Measurements from ENCODE around the gene ZNF534. TPM values are rescaled to one million over a fixed set of nuclear protein-coding genes. Genes with fewer than 3 reads are reported as not detected.

ZNF534 gene
- total RNA-seq = not detected

GRCh38 chr19:52428937-52429336, at the start of gene ZNF534:
ZNF534 (plus strand) TSS chr19:52429148; CDS start chr19:52431475, 2,327 bp downstream.
- intact Hi-C loops (cut with micrococcal nuclease) = no loop called here
- H3K27me3 Mint-ChIP-seq (ENCODE audit: low read depth) = no peaks in the 10 kb centered on the region
- peaks cover 21% of the 10 kb centered on the region for H3K36me3 Mint-ChIP-seq (ENCODE audit: low read depth)
- H3K4me1 Mint-ChIP-seq (ENCODE audit: low read depth) = no peaks in the 10 kb centered on the region
- H3K27ac Mint-ChIP-seq = no peak within 1 kb of the TSS
- CTCF ChIA-PET = no interaction called here
- peaks cover 53% of the 10 kb centered on the region for H3K9me3 Mint-ChIP-seq
- DNase-seq = no peak
- no peak within 1 kb of the TSS for H3K4me3 Mint-ChIP-seq

DNA sequence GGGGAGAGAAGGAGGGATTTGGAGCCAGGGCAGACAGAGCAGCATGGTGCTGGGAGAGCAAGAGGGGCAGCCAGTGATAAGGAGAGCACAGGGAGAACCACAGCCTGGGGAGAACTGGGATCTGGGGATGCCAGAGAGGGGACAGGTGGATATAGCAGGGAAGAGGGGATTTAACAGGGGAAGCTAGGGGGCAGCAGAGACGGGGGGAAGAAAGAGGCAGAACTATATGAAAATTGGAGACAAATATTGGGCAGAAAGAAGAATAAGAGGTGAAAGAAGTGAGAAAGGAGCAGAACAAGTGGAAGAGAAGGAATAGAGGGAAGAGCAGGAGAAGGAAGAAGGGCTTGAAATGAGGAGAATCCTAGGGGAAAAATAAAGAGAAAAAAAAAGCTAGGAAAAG, 37.8 kb upstream of the ZNF534 start:
- Mint-ChIP-seq H3K4me3 (no peak overlapping the region), H3K27me3 (ENCODE audit: low read depth) (no peaks in the 10 kb centered on the region), H3K27ac (no peak overlapping the region), H3K4me1 (ENCODE audit: low read depth) (no peaks in the 10 kb centered on the region), H3K9me3 (peaks cover 59% of the 10 kb centered on the region), H3K36me3 (ENCODE audit: low read depth) (peaks cover 43% of the 10 kb centered on the region)
- CTCF ChIA-PET = no interaction called here
- no peak for DNase-seq
- intact Hi-C loops (cut with micrococcal nuclease) = no loop called here

- Mint-ChIP-seq H3K27me3 (ENCODE audit: low read depth) (no peaks in the 10 kb centered on the region), H3K36me3 (ENCODE audit: low read depth) (peaks cover 69% of the 10 kb centered on the region), H3K4me1 (ENCODE audit: low read depth) (peaks cover 15% of the 10 kb centered on the region), H3K9me3 (peaks cover 42% of the 10 kb centered on the region), H3K27ac (peak within 1 kb of the TSS; percentile 75), H3K4me3 (peak within 1 kb of the TSS; percentile 76)
- intact Hi-C loops (cut with micrococcal nuclease) = loop anchor here (2.0 to 5.0 kb wide), 2 partner anchors 27 to 130 kb away; partner anchors contain the start of gene ZNF808
- CTCF ChIA-PET = no interaction called here
- peak; percentile 95 for DNase-seq
Observed at GRCh38 chr19:52397310-52398080, 31.5 kb upstream of the ZNF534 start, which contains the start of gene ZNF528. ZNF528 (plus strand) TSS chr19:52397849; CDS start chr19:52402014, 4,165 bp downstream.

GRCh38 chr19:52398081-52398441, 30.9 kb upstream of the ZNF534 start:
- H3K27me3 Mint-ChIP-seq (ENCODE audit: low read depth) = no peaks in the 10 kb centered on the region
- intact Hi-C loops (cut with micrococcal nuclease) = loop anchor here (5.0 kb wide), 1 partner anchor 129 kb away; the partner anchor contains the start of gene ZNF808
- no peak for DNase-seq
- peaks cover 70% of the 10 kb centered on the region for H3K36me3 Mint-ChIP-seq (ENCODE audit: low read depth)
- peaks cover 41% of the 10 kb centered on the region for H3K9me3 Mint-ChIP-seq
- H3K4me1 Mint-ChIP-seq (ENCODE audit: low read depth) = peaks cover 15% of the 10 kb centered on the region
- H3K27ac Mint-ChIP-seq = peak overlapping the region; percentile 65
- peak overlapping the region; percentile 76 for H3K4me3 Mint-ChIP-seq
- CTCF ChIA-PET = no interaction called here

DNA sequence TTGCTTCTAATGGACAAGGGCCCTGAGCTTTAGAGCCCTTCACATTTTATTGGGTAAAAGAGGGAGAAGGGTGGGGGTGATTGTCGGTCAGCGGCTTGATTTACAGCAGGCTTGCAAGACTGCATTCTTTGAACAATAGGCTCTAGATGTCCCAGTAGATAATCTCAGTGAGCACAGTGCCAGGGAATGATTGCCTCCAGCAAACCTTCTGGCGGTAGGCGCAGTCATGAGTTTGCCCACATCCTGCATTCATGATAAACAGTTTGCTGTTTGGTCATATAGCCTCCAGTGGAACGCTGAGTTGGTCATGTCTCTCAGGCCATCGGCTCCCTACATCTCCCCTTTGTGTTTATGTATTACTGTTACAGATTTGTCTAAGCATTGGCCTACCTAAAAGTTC, 18.7 kb upstream of the ZNF534 start:
- Mint-ChIP-seq H3K4me3 (no peak overlapping the region), H3K36me3 (ENCODE audit: low read depth) (peaks cover 93% of the 10 kb centered on the region), H3K27me3 (ENCODE audit: low read depth) (no peaks in the 10 kb centered on the region), H3K4me1 (ENCODE audit: low read depth) (no peaks in the 10 kb centered on the region), H3K9me3 (peaks cover 71% of the 10 kb centered on the region), H3K27ac (no peak overlapping the region)
- intact Hi-C loops (cut with micrococcal nuclease) = no loop called here
- CTCF ChIA-PET = no interaction called here
- no peak for DNase-seq

GRCh38 chr19:52415711-52416110, 13.2 kb upstream of the ZNF534 start:
- Mint-ChIP-seq H3K27ac (no peak overlapping the region), H3K4me3 (no peak overlapping the region), H3K4me1 (ENCODE audit: low read depth) (no peaks in the 10 kb centered on the region), H3K36me3 (ENCODE audit: low read depth) (peaks cover 48% of the 10 kb centered on the region), H3K27me3 (ENCODE audit: low read depth) (no peaks in the 10 kb centered on the region), H3K9me3 (peaks cover 76% of the 10 kb centered on the region)
- CTCF ChIA-PET = no interaction called here
- intact Hi-C loops (cut with micrococcal nuclease) = no loop called here
- DNase-seq = no peak

GRCh38 chr19:52442179-52442578, 13.2 kb downstream of the ZNF534 start:
- Mint-ChIP-seq H3K27me3 (ENCODE audit: low read depth) (no peaks in the 10 kb centered on the region), H3K4me3 (no peak overlapping the region), H3K27ac (no peak overlapping the region), H3K9me3 (peaks cover 58% of the 10 kb centered on the region), H3K36me3 (ENCODE audit: low read depth) (peaks cover 18% of the 10 kb centered on the region), H3K4me1 (ENCODE audit: low read depth) (no peaks in the 10 kb centered on the region)
- intact Hi-C loops (cut with micrococcal nuclease) = no loop called here
- CTCF ChIA-PET = no interaction called here
- no peak for DNase-seq

DNA sequence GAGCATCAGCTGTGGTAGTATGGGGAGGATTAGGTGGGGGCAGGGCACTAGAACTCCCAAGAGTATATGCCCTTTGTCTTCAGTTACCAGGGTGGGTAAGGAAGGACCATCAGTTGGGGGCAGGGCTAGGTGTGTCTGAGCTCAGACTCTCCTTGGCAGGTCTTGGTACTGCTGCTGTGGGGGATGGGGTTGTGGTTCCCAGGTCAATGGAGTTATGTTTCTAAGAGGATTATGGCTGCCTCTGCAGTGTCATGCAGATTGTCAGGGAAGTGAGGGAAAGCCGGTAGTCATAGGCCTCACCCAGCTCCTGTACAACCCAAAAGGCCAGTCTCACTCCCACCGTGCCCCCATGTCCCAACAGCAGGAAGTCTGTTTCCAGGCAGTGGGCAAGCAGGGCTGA, 15.6 kb downstream of the ZNF534 start:
- H3K4me1 Mint-ChIP-seq (ENCODE audit: low read depth) = no peaks in the 10 kb centered on the region
- no peak for DNase-seq
- intact Hi-C loops (cut with micrococcal nuclease) = no loop called here
- no peaks in the 10 kb centered on the region for H3K27me3 Mint-ChIP-seq (ENCODE audit: low read depth)
- CTCF ChIA-PET = no interaction called here
- H3K36me3 Mint-ChIP-seq (ENCODE audit: low read depth) = peaks cover 23% of the 10 kb centered on the region
- H3K27ac Mint-ChIP-seq = no peak overlapping the region
- H3K9me3 Mint-ChIP-seq = peaks cover 59% of the 10 kb centered on the region
- no peak overlapping the region for H3K4me3 Mint-ChIP-seq

- H3K4me3 Mint-ChIP-seq = no peak overlapping the region
- no peak for DNase-seq
- CTCF ChIA-PET = no interaction called here
- peaks cover 15% of the 10 kb centered on the region for H3K4me1 Mint-ChIP-seq (ENCODE audit: low read depth)
- peaks cover 47% of the 10 kb centered on the region for H3K36me3 Mint-ChIP-seq (ENCODE audit: low read depth)
- intact Hi-C loops (cut with micrococcal nuclease) = no loop called here
- H3K27me3 Mint-ChIP-seq (ENCODE audit: low read depth) = peaks cover 2% of the 10 kb centered on the region
- H3K27ac Mint-ChIP-seq = no peak overlapping the region
- peaks cover 54% of the 10 kb centered on the region for H3K9me3 Mint-ChIP-seq
Observed at GRCh38 chr19:52451241-52451640, 22.3 kb downstream of the ZNF534 start.

DNA sequence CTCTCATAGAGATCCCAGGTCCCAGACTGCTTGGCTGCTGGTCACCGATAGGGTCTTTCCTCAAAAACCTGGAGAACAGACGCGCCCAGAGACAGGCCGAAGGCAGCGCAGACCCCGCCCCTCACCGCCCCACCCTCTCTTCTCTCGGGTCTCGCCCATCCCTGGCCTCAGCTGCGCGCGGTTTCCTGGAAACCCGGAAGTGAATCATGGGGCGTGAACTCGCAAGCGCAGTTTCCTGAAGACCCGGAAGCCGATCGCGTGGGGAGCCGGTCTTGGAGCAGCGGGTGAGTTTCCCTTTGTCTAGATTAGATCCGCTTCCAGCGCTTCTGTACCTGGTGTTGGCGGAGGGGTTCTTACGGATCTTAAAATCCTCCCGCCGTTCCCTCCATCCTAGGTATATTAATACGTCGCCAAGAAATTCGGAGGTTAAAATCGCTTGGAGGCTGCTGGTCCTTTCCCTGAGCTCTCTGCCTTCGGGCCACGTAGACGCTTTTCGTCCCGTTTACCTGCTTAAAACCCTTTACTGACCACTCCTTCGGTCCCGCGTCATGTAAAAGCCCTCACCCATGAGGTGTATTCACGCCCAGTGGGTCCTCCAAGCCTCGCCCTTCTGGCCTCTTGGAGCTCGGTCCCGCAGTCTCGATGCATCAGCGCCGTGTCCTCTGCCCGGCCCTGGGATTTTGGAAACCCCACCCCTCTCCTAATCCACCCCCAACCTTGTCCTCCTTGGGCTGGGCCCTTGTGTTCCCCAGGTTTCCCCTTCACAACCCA, 24.6 kb downstream of the ZNF534 start, which contains the start of gene ZNF578:
Gene ZNF578, plus strand, starts transcription at position 230 of the 771 bp plus-strand sequence. CDS start 48,293 bp downstream, outside the sequence.
- intact Hi-C loops (cut with micrococcal nuclease) = no loop called here
- Mint-ChIP-seq H3K27me3 (ENCODE audit: low read depth) (peaks cover 2% of the 10 kb centered on the region), H3K4me1 (ENCODE audit: low read depth) (peaks cover 15% of the 10 kb centered on the region), H3K4me3 (peak within 1 kb of the TSS; percentile 74), H3K9me3 (peaks cover 62% of the 10 kb centered on the region), H3K27ac (no peak within 1 kb of the TSS), H3K36me3 (ENCODE audit: low read depth) (peaks cover 65% of the 10 kb centered on the region)
- CTCF ChIA-PET = no interaction called here
- peak; percentile 87 for DNase-seq

DNA sequence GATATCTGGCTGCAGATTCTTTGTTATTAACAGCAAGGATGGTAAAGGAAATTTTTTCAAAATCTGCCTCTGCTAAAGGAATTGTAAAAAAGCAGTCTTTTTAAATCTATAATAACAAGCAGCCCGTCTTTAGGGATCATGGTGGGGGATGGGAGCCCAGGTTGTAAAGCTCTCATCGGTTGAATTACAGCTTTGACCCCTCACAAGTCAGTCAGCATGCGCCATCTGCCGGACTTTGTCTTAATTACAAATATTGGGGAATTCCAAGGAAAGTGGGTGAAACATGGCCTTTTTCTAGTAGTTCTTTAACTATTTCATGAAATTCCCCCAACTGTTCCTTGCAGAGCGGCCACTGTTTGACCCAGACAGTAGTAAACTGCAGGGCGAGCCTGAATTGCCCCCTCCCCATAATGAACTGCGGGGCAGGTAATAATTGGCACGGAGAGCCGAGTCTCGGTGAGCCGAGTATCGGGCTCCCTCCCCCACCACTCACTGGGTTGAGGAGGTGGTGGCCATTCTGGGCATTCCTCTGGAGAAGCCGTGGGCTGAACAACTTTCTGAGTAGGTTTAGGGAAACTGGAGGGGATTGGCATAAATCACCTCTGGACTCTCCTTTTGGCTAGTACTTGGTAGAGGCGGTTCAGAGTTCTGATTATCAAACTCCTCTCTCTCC, 36.0 kb downstream of the ZNF534 start:
- Mint-ChIP-seq H3K4me3 (no peak overlapping the region), H3K27ac (no peak overlapping the region), H3K4me1 (ENCODE audit: low read depth) (no peaks in the 10 kb centered on the region), H3K27me3 (ENCODE audit: low read depth) (no peaks in the 10 kb centered on the region), H3K9me3 (peaks cover 61% of the 10 kb centered on the region), H3K36me3 (ENCODE audit: low read depth) (peaks cover 63% of the 10 kb centered on the region)
- no peak for DNase-seq
- intact Hi-C loops (cut with micrococcal nuclease) = no loop called here
- CTCF ChIA-PET = no interaction called here

DNA sequence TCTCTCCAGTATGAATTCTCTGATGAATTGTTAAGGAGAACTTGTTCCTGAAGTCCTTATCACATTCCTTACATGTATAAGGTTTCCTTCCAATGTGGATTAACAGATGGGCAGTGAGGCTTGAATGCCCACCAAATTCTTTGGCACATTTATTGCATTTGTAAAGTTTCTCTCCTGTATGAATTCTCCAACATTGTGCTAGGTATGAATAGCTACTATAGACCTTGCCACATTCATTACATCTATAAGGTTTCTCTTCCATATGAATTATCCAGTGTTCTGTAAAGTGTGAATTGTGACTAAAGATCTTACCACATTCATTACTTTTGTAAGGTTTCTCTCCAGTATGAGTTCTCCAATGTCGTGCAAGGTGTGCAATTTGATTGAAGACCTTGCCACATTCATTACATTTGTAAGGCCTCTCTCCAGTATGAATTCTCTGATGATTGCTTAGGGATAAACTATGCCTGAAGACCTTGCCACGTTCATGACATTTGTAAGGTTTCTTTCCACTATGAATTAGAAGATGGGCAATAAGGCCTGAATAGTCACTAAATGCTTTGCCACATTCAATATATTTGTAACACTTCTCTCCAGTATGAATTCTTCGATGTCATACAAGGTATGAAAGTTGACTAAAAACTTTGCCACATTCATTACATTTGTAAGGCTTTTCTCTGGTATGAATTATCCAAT, 44.9 kb downstream of the ZNF534 start:
- H3K27ac Mint-ChIP-seq = no peak overlapping the region
- intact Hi-C loops (cut with micrococcal nuclease) = no loop called here
- CTCF ChIA-PET = no interaction called here
- peaks cover 81% of the 10 kb centered on the region for H3K9me3 Mint-ChIP-seq
- no peaks in the 10 kb centered on the region for H3K27me3 Mint-ChIP-seq (ENCODE audit: low read depth)
- H3K4me1 Mint-ChIP-seq (ENCODE audit: low read depth) = no peaks in the 10 kb centered on the region
- peaks cover 67% of the 10 kb centered on the region for H3K36me3 Mint-ChIP-seq (ENCODE audit: low read depth)
- no peak for DNase-seq
- H3K4me3 Mint-ChIP-seq = no peak overlapping the region
